ENCODE measurements around the gene BSG.

DNA sequence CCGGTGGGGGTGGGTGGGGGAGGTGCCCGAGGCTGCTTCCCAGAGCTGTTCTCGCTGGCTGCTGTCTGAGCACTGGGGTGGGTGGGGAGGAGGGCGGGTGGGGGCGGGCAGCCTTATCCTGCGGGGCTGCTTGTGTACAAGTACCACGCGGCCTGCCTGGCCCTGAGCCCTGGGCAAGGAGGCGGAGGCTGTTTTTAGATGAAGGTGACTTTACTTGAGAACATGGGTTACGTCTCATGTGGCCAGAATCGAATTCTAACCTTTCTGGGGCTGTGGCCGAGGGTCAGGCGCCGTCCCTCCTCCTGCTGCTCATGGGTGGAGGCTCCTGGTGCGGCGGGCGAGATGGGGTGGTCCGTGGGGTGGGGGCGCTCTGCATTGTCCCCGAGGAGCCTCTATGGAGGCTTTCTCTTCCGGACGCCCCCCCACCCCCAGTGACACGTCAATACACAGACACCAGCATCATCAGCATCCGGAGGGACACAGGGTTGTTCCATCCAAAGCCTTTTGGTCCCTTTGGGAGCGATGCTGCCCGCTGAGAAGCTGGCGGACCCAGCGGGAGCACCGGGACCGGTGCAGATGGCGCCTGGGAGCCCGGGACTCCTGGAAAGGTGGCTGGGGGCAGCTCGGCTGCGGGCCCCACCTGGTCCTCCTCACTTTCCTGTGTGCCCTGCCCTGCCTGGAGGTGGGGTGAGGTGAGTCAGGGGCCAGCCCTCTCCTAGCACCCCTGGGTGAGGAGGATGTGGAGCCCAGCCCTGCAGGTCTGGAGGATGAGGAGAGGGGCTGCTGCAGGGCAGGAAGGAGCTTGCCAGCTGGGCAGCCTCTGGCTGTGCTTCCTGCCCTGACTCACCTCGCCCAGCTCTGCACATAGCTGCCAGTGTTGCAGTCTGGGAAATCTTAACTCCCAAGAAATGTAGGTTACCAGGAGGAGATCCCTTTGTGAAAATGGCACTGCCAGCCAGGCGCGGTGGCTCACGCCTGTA is 3.4 kb downstream of the BSG start:
- peak; percentile 10 to 31 for TF ChIP-seq POLR2A (IDR thresholded peaks at IDR 0.05)
- TF ChIP-seq, protein P1, sequence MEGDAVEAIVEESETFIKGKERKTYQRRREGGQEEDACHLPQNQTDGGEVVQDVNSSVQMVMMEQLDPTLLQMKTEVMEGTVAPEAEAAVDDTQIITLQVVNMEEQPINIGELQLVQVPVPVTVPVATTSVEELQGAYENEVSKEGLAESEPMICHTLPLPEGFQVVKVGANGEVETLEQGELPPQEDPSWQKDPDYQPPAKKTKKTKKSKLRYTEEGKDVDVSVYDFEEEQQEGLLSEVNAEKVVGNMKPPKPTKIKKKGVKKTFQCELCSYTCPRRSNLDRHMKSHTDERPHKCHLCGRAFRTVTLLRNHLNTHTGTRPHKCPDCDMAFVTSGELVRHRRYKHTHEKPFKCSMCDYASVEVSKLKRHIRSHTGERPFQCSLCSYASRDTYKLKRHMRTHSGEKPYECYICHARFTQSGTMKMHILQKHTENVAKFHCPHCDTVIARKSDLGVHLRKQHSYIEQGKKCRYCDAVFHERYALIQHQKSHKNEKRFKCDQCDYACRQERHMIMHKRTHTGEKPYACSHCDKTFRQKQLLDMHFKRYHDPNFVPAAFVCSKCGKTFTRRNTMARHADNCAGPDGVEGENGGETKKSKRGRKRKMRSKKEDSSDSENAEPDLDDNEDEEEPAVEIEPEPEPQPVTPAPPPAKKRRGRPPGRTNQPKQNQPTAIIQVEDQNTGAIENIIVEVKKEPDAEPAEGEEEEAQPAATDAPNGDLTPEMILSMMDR (IDR thresholded peaks at IDR 0.05 in 4 of 5, conservative IDR thresholded peaks at IDR 0.05 in 1 of 5) = no peak
